ENCODE measurements around the gene LOXL1. TPM values are rescaled to one million over a fixed set of nuclear protein-coding genes. Genes with fewer than 3 reads are reported as not detected.
A peak's percentile ranks its signal among the peaks of the same experiment; 100 is the strongest.

Gene LOXL1
- total RNA-seq, 1 experiment from 2014 or later, result 249 TPM

- Histone ChIP-seq H3F3A (ENCODE audit: low read length, unreplicated experiment) (no peaks in the 10 kb centered on the region), H3K9ac (ENCODE audit: low read length) (no peak overlapping the region), H3K4me1 (ENCODE audit: insufficient read depth, low read length) (peaks cover 39% of the 10 kb centered on the region), H3K9me3 (ENCODE audit: low read length) (no peaks in the 10 kb centered on the region), H3K79me2 (ENCODE audit: low read length) (peaks cover 41% of the 10 kb centered on the region), H4K20me1 (ENCODE audit: low read length) (no peaks in the 10 kb centered on the region), H3K4me3 (ENCODE audit: low read length) (no peak overlapping the region), H3K9me2 (replicated peaks; ENCODE audit: low read length) (no peaks in the 10 kb centered on the region), H3K4me2 (ENCODE audit: low read length) (peak overlapping the region; percentile 51), H2AFZ (ENCODE audit: low read length) (peak overlapping the region; percentile 15), H3K36me3 (ENCODE audit: low read depth, low read length) (no peaks in the 10 kb centered on the region), H3K27ac (ENCODE audit: low read length) (peak overlapping the region; percentile 53), H3K27me3 (ENCODE audit: low read length) (no peaks in the 10 kb centered on the region)
- CTCF ChIA-PET, result interaction anchor here (0.6 to 0.7 kb wide), 2 partner anchors 77 to 342 kb away, joined by 3 to 6 read pairs; no protein-coding TSS in a partner anchor
- intact Hi-C loops (cut with micrococcal nuclease), result loop anchor here (2.0 kb wide), 1 partner anchor 91 kb away; no protein-coding TSS in a partner anchor
- TF ChIP-seq EZH2phosphoT487 (IDR thresholded peaks at IDR 0.05; ENCODE audit: borderline replicate concordance, low read length), result no peak
- DNase-seq (peak; percentile 49), ATAC-seq (peak; percentile 49)
- POLR2A ChIA-PET (ENCODE audit: unreplicated experiment), result no interaction called here
- BruUV-seq (replicated peaks), result no TSS peak
Measured at GRCh38 chr15:73965758-73966113, 39.5 kb downstream of the LOXL1 start.

DNA sequence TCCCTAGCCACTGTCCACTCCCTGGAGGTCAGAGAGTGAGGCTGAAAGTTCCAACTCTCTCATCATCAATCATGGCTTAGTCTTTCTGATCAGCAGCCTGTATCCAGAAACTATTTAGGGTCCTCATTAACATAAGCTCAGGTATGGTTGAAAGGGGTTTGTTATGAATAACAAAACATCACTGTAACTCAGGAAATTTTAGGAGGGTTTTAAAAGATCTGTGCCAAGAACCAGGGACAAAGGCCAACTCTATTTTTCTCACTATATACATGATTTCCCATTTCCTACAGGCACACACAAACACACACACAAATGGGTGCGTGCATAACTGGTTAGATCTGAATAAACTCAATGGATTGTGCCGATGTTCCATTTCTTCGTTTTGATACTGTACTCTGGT lies 42.2 kb downstream of the LOXL1 start:
- H3K4me3 ChIP-seq (ENCODE audit: low read length), result no peak overlapping the region
- no peak for TF ChIP-seq EZH2 (IDR thresholded peaks at IDR 0.05; ENCODE audit: low read length, unreplicated experiment)
- TF ChIP-seq, protein P1, sequence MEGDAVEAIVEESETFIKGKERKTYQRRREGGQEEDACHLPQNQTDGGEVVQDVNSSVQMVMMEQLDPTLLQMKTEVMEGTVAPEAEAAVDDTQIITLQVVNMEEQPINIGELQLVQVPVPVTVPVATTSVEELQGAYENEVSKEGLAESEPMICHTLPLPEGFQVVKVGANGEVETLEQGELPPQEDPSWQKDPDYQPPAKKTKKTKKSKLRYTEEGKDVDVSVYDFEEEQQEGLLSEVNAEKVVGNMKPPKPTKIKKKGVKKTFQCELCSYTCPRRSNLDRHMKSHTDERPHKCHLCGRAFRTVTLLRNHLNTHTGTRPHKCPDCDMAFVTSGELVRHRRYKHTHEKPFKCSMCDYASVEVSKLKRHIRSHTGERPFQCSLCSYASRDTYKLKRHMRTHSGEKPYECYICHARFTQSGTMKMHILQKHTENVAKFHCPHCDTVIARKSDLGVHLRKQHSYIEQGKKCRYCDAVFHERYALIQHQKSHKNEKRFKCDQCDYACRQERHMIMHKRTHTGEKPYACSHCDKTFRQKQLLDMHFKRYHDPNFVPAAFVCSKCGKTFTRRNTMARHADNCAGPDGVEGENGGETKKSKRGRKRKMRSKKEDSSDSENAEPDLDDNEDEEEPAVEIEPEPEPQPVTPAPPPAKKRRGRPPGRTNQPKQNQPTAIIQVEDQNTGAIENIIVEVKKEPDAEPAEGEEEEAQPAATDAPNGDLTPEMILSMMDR (conservative IDR thresholded peaks at IDR 0.05; ENCODE audit: low read depth, low read length), result no peak
- TF ChIP-seq EZH2phosphoT487 (IDR thresholded peaks at IDR 0.05; ENCODE audit: borderline replicate concordance, low read length), result no peak
- H3K9me3 ChIP-seq (ENCODE audit: low read length), result no peaks in the 10 kb centered on the region
- no peaks in the 10 kb centered on the region for H4K20me1 ChIP-seq (ENCODE audit: low read length)
- H3K4me2 ChIP-seq (ENCODE audit: low read length), result no peak overlapping the region
- H3K4me1 ChIP-seq (ENCODE audit: insufficient read depth, low read length), result peaks cover 34% of the 10 kb centered on the region
- H3K79me2 ChIP-seq (ENCODE audit: low read length), result peaks cover 20% of the 10 kb centered on the region
- H3F3A ChIP-seq (ENCODE audit: low read length, unreplicated experiment), result no peaks in the 10 kb centered on the region
- no peaks in the 10 kb centered on the region for H3K9me2 ChIP-seq (replicated peaks; ENCODE audit: low read length)
- intact Hi-C loops (cut with micrococcal nuclease), result no loop called here
- ChIA-PET POLR2A (ENCODE audit: unreplicated experiment) (no interaction called here), CTCF (no interaction called here)
- H3K36me3 ChIP-seq (ENCODE audit: low read depth, low read length), result no peaks in the 10 kb centered on the region
- DNase-seq (no peak), ATAC-seq (no peak)
- no TSS peak for BruUV-seq (replicated peaks)
- H3K27me3 ChIP-seq (ENCODE audit: low read length), result no peaks in the 10 kb centered on the region
- no peak overlapping the region for H3K27ac ChIP-seq (ENCODE audit: low read length)
- no peak overlapping the region for H2AFZ ChIP-seq (ENCODE audit: low read length)
- no peak overlapping the region for H3K9ac ChIP-seq (ENCODE audit: low read length)

DNA sequence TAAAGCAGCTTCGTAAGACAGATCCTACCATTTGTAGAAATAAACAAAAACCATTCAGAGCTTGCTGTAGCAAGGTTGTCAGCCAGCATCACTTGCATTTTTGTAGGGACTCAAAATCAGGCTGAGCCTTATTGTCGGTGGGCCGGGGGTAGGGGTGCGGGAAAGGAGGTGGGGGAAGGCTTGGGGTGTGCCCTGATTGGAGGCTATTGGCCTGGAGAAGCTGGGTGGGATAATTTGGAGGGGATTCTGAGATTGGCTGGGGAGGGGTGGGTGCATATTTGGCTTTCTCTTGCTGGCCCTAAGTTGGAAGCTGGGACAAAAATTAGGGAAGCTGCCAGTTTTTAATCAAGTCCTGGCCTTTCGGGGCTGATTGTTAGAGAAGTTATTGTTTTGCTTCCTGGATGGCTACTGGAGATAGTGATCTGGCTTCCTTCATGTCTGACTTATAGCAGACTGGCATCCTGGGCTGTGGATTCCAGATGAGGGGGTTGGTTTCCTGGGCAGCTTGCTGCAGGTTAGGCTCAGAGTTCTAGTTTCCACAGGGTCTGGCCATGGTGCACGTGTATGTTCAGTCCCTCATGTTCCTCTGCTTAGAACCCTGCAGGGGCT lies 43.0 kb downstream of the LOXL1 start:
- no peak overlapping the region for H3K4me3 ChIP-seq (ENCODE audit: low read length)
- no peak for DNase-seq
- no peak overlapping the region for H2AFZ ChIP-seq (ENCODE audit: low read length)
- H3K36me3 ChIP-seq (ENCODE audit: low read depth, low read length), result no peaks in the 10 kb centered on the region
- no peak overlapping the region for H3K9ac ChIP-seq (ENCODE audit: low read length)
- no peaks in the 10 kb centered on the region for H4K20me1 ChIP-seq (ENCODE audit: low read length)
- ATAC-seq, result no peak
- no peaks in the 10 kb centered on the region for H3K9me2 ChIP-seq (replicated peaks; ENCODE audit: low read length)
- intact Hi-C loops (cut with micrococcal nuclease), result no loop called here
- CTCF ChIA-PET, result no interaction called here
- H3K4me2 ChIP-seq (ENCODE audit: low read length), result no peak overlapping the region
- TF ChIP-seq, protein P1 (conservative IDR thresholded peaks at IDR 0.05; ENCODE audit: low read depth, low read length), result no peak
- TF ChIP-seq EZH2phosphoT487 (IDR thresholded peaks at IDR 0.05; ENCODE audit: borderline replicate concordance, low read length) (no peak), EZH2 (IDR thresholded peaks at IDR 0.05; ENCODE audit: low read length, unreplicated experiment) (no peak)
- H3K9me3 ChIP-seq (ENCODE audit: low read length), result no peaks in the 10 kb centered on the region
- BruUV-seq (replicated peaks), result no TSS peak
- peaks cover 12% of the 10 kb centered on the region for H3K79me2 ChIP-seq (ENCODE audit: low read length)
- POLR2A ChIA-PET (ENCODE audit: unreplicated experiment), result interaction anchor here (0.7 kb wide), 1 partner anchor 872 kb away, joined by 9 read pairs; no protein-coding TSS in a partner anchor
- no peak overlapping the region for H3K27ac ChIP-seq (ENCODE audit: low read length)
- H3K4me1 ChIP-seq (ENCODE audit: insufficient read depth, low read length), result peaks cover 34% of the 10 kb centered on the region
- no peaks in the 10 kb centered on the region for H3K27me3 ChIP-seq (ENCODE audit: low read length)
- no peaks in the 10 kb centered on the region for H3F3A ChIP-seq (ENCODE audit: low read length, unreplicated experiment)

Measured in PC-3 (cell line).